ENCODE results near the gene ABCG8.

Gene ABCG8

DNA sequence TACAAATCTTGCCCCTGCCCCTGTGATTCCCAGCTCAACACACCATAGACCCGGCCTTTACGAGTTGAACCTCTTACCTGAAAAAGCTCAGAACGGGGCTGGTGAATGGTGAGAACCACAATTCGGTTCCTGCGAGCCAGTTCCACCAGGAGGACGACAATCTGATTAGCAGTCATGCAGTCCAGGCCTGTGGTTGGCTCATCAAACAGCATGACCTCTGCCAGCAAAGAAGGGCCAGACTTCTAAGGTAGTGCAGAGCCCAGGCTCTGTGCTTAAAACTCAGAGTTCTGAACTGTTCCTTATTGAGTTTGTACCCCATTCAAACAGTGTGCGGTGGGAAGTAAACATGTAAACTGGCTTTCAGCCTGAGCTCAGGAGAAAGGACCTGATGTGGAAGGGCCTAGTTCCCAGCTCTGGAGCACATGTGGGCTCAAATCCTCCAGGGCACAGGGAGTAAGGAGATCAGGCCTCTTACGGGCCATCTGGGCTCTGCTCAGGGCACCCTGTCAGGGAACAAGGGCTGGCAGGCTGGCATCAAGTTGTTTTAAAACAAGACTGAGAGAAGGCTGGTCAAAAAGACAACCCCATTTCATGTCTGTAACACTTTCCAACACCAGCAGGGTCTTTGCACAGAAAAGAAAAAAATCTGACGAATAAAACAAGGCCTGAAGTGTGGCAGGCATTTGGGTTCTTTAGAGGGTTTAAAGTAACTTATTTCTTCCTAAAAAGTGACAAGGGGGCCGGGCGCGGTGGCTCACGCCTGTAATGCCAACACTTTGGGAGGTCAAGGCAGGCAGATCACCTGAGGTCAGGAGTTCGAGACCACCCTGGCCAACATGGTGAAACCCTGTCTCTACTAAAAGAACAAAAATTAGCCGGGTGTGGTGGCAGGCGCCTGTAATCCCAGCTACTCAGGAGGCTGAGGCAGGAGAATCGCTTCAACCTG, 12.2 kb upstream of the ABCG8 start:
- DNase-seq = no peak

DNA sequence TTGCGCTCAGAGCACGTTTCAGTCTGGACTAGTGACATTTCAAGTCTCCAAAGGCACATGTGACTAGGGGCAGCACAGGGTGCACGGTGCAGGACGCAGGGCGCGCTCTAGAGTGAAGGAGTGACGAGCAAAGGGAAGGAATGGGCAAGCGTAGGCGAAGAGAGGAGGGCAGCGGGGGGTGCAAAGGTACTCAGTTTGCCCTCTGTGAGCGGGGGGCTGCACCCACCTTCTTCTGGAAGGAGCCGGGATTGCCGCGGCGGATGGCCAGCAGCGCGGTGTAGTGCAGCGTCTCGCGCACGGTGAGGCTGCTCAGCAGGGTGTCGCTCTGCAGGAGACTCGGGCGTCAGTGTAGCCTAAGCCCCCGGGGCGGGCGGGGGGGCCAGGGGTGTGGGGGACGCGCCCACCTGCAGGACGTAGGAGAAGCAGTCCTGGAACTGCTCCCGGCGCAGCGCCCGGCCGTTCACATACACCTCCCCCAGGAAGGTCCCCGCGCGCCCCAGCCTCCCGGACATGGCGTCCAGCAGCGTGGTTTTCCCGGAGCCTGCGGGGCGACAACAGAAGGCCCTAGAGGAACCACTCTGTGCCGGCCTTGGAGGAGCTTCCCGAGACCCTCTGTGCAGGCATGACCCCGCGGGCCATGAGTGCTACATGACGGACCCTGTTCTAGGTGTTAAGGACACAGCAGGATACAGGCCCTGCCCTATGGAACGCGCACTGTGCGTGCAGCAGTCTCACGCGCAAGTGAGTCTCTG, 7.1 kb upstream of the ABCG8 start:
- no peak for DNase-seq

DNA sequence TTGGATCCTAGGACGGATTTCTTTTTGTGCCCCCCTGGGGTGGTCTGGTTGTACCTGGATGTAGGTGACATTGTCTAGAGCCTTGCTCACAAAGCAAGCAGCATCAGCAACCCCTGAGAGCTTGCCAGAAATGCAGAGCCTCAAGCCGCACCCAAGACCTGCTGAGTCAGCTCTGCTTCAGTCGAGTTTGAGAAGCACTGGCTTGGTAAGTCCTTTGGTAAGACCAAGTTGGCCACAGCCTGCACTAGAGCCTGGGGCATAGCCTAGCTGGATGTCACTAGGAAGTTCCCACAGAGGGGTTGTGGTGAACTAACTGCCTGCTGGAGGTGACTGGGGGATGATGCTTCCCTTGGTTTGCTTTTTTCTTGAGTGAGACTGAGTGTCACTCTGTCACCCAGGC, 6.3 kb upstream of the ABCG8 start:
- DNase-seq = no peak

DNA sequence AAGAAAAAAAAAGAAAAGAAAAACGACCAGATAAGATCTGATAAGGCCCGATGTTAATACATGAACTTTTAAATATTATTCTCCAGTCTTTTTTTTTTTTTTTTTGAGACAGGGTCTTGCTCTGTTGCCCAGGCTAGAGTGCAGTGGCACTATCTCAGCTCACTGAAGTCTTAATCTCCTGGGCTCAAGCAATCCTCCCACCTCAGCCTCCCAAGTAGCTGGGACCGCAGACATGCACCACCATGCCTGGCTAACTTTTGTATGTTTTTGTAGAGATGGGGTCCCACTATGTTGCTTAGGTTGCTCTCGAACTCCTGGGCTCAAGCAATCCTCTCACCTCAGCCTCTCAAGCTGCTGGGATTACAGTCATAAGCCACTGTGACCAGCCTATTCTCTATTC, 1.7 kb upstream of the ABCG8 start:
- no peak for DNase-seq

DNA sequence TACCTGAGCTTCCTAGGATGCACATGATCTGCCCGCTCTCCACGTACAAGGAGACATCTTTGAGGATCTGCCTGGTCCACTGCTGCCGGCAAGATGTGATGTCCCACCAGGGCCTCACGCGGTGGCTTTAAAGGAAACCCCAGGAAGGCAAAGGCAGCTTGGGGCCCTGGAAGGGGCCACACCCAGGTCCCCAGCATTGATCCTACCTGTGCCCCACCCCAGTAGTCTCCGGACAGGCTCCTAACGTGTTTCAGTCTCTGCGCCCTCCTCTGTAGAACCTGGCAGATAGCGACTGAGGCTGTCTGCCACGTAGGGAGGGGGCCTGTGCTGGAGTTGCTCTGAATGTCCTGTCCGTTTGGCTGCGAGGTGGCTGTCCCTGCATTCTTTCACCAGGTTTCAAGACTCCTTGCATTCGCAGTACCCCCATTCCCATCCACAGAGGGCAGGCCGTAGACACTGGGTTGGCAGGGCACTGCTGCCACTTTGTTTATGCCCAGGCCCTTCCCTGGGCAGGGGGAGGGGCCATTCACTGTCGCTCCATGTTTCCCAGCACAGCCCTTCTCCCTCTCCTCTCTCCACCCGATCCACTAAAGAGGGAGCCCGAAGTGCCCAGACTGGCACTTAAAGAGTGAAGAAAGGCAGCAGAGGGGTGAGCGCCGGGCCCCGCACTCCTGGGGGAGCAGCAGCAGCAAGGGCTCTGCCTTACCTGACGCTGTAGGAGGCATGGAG, 776 bp upstream of the ABCG8 start:
- DNase-seq = no peak

DNA sequence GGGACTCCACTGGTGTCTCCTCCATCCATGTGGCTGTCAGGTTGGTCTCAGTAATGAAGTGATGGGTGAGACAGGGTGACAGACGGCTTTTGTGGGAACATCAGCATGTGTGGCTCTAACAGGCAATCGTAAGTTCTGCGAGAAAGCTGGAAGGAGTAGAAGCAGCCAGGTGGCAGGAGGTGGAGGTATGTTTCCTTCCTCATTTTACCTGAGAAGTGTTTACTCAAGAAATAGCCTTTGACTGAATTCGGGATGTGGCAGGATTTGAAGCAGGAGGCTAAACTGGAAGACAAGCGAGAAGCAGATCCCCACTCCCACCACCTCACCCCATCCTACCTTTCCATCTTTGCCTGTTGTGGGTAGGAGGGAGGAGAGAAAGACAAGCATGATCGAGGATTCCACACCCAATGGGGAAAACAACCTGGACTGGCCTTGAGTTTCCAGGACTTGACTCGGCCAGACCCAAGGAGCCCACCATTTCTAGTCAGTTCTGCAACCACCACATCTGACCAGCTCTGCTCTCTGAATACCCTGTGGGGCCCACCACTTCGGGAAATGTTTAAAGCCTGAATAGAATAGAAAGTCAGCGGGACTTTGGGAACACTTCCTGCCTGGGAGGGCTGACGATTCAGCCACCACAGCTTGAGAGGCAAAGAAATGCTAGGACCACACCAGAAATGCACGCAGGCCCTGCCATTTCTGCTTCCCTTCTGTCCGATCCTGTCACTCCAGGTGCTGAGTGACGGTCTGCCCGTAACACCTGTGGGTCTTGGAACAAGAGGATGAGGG, 1.2 kb downstream of the ABCG8 start:
- DNase-seq = no peak

DNA sequence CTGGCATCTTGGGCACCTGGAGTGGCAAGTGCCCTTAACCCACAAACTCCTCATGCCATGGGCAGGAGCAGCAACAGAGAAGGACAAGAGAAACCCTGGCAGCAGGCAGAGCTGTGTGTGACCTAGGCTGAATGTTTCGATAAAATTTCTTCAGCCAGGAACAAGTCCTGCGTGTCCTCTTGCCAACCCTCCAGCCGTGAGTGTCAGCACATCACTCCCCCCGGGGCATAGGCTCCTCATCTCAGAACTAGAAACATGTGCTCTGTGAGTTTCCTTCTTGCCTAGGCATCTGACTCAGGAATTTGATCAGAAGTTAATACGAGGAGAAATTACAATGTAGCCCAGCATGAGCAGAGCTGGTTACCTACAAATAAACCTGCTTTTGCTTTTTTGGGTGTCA, 2.2 kb downstream of the ABCG8 start:
- DNase-seq = no peak

DNA sequence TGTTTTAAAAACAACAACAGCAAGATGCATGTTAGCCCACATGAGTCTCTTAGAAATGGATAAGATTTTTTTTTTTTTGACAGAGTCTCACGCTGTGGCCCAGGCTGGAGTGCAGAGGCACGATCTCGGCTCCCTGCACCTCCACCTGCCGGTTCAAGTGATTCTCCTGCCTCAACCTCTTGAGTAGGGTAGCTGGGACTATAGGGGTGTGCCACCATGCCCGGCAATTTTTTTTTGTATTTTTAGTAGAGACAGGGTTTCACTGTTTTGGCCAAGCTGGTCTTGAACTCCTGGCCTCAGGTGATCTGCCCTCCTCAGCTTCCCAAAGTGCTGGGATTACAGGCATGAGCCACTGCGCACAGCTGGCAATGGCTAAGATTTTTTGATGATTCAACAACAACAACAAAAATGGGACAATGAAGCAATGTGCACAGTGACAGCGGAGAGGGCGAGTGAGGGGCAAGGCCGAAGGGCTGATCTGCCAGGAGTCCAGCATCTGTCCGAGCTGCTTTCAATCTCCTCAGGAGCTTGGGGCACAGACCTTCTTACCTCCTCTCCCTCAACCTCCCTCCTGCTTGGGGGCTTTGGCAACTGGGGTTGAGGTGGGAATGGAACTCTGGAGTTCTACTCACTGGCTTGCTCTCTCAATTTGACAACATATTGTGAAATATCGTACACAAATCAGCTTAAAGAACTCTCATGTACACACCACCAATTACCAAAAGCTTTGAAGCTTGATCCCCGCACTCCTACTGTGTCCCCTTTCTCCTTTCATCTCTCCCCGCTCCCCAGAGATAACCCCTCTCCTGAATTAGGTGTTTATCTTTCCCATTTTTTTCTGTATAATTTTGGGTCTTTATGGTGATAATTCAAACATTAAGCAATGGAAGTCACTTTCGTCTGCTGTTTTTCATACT, 3.4 kb downstream of the ABCG8 start:
- DNase-seq = no peak

DNA sequence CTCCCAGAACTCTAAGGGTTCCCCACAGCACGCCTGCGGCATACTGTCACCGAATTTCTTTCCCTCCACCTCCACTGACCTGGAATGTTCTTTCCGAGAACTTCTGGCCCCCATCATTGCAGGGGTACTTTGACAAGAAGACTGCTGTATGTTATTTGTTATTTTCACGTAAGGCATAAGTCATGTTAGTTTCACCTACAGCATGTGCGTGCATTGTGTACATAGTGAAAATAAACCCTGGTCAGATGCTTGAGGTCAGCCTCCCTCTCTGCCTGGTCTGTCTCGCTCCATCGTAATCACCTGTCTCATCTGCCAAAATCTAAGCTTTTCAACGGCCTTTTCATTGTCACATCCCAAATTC, 4.1 kb downstream of the ABCG8 start:
- no peak for DNase-seq

DNA sequence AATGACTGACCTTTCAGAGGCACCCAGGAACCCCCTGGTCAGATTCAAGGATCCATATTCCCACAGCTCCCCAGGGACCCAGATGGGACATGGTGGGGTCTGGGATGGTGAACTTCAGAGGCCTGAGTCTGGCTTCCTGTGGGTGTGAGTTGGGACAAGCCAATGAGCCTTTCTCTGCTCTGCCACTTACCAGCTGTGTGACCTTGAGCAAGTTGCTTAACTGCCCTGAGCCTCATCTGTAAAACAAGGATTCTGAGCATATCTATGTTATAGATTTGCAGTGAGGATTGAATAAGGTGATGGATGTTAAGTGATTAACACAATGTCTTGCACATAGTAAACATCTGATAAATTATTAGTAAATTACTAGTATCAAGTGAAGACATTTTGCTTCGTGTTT, 6.4 kb downstream of the ABCG8 start:
- DNase-seq = no peak

DNA sequence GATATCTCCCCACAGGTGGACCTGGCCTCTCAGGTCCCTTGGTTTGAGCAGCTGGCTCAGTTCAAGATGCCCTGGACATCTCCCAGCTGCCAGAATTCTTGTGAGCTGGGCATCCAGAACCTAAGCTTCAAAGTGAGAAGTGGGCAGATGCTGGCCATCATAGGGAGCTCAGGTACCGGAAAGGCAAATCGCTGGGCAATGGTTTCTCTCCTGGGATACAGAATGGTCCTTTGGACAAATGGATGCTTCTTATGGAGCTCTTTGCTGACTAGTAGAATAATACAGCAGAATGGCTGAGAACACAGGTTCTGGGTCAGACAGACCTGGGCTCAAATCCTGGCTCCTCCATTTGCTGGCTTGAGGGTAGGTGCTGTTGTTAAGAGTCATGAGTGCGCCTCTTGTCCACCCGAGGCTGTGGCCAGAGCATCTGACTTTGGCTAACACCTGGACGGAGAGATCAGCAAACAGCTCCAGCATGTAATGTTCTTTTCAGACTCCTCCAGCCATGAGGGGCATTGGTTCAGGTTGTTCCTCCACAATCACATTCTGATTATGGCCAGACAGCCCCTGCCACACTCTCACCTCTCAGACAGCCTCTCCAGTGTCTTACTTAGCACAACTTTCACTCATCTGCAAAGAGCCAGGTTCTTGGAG, 7.5 kb downstream of the ABCG8 start:
- DNase-seq = no peak

DNA sequence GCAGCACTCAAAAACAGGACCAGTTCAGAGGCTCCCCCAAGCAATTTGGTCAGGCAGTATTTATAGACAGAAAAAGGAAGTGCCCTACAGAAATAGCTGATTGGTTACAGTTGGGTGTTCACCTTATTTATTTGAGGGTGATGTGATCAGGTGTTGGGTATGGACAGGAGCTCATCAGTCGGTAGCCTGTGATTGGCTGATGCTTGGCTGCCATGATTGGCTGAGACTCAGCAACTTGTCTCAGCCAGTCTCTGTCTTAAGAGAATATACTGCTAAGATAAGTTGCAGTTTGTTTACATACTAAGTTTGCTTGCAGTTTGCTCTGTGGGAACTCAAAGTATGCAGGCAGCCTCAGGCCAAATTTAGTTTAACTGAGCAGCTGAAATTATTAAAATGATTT, 9.4 kb downstream of the ABCG8 start:
- DNase-seq = no peak

DNA sequence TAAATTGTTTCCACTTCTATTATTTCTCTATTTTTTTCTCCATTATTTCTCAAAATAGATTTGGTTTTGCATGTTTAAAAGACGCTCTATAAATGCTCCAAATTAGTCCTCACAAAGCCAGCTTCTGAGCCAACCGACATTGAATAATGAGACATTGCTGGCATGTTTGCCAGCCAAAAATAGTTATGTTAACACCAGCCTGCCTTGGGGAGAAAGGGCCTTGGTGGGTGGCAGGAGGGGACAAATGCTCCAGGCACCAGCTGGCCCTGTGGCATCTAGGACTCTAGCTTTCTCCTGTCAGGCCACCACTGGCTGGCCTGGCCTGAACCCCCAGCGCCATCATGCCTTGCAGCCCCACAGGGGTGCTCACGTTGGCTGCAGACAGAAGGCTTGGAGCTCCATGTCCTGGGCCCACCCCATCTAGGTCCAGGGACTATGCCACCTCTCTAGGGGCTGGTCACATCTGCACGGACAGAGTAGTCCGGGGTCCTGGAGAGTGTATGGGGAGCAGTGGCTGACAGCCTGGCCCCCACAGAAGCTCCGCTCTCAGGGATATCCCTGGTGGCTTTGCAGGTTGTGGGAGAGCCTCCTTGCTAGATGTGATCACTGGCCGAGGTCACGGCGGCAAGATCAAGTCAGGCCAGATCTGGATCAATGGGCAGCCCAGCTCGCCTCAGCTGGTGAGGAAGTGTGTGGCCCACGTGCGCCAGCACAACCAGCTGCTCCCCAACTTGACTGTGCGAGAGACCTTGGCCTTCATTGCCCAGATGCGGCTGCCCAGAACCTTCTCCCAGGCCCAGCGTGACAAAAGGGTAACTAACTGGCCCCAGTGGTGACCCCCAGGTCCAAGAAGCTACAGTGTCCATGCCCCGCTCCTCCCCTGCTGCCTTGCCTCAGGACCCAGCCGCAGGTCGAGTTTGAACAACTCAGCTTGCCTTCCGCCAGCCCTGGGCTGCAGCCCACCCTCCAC, 12.5 kb downstream of the ABCG8 start:
- DNase-seq = no peak

DNA sequence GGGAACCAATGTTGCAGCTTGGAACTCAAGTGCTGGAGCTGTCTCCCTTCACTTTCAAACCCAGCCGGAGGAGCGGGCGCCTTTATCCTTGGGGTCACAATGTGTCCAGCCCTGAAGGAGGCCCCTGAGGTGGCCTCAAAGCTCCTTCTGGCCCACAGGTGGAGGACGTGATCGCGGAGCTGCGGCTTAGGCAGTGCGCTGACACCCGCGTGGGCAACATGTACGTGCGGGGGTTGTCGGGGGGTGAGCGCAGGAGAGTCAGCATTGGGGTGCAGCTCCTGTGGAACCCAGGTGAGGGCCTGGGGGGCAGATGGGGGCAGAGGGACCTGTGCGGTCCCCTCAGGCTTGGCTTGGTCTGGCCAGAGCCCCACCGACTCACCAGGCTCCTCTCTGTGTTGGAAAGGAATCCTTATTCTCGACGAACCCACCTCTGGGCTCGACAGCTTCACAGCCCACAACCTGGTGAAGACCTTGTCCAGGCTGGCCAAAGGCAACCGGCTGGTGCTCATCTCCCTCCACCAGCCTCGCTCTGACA, 13.5 kb downstream of the ABCG8 start:
- no peak for DNase-seq

DNA sequence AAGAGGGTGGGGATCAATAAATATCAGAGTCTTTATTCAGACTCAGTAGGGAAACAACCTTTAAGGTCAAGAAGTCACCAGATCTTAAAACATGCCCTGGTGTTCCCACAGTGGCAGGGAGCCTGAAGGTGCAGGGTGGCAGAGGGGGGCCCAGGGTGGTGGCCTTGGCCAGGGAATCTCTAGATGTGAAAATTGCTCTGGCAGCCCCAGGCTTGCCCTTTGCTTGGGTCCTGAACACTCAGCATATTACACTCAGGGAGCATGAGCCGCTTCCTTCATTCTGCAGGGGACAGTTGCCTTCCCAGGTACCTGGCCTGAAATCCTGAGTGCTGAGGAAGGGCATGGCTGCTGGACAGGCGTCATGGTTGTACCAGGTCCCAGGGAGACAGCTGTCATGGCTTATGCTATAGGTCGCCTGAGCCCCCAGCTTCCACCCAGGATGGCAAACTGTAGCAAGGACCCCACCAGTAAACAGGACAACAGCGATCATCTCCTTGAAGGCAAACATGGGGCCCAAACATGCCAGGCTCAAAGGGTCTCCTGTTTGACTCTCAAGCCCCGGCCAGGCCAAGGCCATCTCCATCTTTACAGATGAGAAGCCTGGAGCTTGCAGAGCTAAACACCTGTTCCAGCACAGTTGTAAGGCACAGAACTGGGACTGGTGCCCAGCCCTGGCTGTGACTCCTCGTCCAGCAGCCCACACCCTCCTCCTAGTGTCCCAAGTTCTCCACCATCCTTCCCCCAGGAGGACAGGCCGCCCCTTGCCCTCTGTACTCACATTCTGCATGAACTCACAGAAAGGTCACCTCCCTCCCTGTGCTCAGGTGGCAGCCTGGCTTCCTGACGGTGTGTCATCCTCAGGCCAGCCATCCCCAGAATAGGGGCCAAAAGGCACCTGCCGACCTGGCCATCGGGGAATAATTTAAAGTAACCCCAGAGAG, 14.6 kb downstream of the ABCG8 start:
- no peak for DNase-seq

DNA sequence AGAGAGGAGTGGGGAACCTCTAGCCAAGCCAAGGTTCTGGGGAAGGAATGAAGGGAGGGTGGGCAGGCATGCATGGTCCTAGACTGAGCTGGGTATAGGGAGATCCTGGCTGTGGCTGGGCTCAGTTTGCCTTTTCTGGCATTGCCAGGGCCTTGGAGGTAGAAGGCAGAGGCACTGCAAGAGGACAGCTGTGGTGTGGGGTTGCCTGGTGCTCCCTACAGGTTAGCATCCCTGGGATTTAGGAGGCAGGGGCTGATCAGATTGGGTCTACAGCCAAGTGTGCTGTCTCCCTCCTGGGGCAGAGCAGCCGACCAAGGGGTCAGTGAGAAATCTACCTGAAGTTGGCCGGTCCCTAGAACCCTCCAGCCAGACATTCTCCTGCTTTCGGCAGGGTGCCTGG, 15.9 kb downstream of the ABCG8 start:
- DNase-seq = no peak

DNA sequence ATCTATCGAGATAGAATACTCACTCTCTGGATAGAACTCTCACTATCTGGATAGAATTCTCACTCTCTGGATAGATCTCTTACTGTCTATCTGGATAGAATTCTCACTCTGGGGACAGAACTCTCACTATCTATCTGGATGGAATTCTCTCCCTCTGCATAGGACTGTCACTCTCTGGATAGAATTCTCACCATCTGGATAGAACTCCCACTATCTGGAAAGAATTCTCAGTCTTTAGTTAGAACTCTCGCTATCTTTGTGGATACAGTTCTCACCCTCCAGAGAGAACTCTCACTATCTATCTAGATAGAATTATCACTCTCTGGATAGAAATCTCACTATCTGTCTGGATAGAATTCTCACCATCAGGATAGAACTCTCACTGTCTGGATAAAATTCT, 16.5 kb downstream of the ABCG8 start:
- DNase-seq = no peak

DNA sequence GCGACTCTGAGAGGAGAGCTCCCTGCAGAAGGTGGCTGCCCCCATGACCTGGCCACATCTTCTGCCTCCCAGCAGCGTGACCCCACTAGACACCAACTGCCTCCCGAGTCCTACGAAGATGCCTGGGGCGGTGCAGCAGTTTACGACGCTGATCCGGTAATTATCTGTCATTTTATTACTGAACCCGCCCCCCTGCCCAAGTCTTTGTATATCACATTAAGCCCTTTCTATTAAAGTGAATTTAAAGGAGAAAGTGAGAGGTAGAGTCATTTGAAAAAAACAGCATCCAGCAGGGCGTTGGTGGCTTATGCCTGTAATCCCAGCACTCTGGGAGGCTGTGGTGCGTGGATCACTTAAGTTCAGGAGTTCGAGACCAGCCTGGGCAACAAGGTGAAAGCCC, 33.4 kb downstream of the ABCG8 start:
- DNase-seq = no peak

Data from stimulated activated CD4-positive, alpha-beta T cell treated with anti-CD3 and anti-CD28 coated beads, Interleukin-1b, Interleukin-23, amount 100 ng/mL, for 48 hours (primary cell).